Lower leg skin (tissue), 3 donors: ENCODE data around the gene LAIR1.

Source experiments
- CTCF ChIP-seq, 3 donors: fragments of 450-650 bp; IDR thresholded peaks; one replicate each; pipeline ENCODE4 v1.5.1; 2016; ENCODE audit warnings: antibody characterized with exemption in 3 of 3, mild to moderate bottlenecking in 3 of 3, moderate library complexity in 2 of 3
- POLR2A ChIP-seq, 2 donors: fragments of 450-650 bp; IDR thresholded peaks; one replicate each; pipeline ENCODE4 v1.6.1; 2016 to 2017; ENCODE audit warnings: antibody characterized with exemption in 2 of 2, mild to moderate bottlenecking in 1 of 2, moderate library complexity in 1 of 2

DNA sequence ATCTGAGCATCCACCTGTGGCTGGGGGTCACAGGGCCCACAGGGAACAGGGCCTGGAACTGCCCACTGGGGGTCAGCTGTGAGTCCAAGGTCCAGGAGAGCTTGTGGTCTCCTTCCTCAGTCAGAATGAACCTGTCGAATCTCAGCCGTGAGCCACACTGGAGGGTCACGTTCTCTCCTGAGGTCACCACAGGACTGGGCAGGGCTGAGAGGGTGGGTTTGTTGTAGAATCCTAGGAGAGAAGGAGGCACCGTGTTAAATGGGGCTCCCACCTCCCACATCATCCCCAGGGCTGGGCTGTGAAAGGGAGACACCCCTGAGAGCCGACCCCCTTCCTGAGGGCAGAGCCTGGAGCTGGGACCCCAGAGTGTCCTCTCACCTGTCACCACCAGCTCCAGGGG, 53.2 kb downstream of the LAIR1 start:
- TF ChIP-seq CTCF (IDR thresholded peaks at IDR 0.05) = no peak
- TF ChIP-seq POLR2A (IDR thresholded peaks at IDR 0.05) = no peak
